Anterior cingulate cortex (tissue), 58 donors: Measurements from ENCODE around the gene BFSP1.
A peak's percentile ranks its signal among the peaks of the same experiment; 100 is the strongest.

Source experiments
- DNase-seq, 58 donors: peaks; one replicate each; lab custom pipeline; 2025; lab: John Stamatoyannopoulos, UW

The BFSP1 gene

DNA sequence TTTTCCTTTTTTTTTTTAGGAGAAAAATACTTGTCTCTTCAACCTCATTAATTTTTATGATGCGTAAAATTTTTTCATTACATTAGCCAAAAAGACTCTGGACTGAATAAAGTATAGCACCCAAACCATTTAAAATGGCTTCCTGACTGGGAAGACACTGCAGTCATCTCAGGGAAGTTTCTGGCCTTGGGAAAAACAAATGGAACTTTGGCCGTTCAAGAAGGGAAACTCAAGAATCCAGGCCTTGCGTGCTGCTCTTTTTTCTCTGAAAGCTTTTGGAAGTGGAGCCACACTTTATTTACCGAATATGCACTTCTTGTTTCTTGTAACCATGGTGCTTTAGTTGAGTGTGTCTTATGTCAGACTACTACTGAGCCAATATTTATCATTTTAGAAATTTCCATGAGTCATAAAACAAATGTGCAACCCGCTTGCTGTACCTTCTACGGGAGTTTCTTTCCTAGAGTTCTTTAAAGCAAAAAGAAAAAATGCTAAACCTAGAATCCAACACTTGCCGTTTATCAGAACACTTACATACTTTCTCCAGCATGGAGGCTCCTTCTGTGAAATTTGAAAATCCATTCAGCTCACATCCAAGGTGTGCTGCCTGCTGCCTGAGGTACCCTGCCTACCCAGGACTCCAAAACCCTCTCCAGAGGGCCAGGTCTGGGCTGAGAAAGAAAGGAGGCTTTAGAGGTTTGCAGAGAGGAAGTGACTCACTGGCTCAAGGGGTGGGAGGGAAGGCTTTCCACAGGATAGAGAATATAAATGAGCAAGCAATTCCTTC, 27.2 kb upstream of the BFSP1 start:
- DNase-seq = peak in 6 of 58 donors; percentile 1 to 31 (median 8)

DNA sequence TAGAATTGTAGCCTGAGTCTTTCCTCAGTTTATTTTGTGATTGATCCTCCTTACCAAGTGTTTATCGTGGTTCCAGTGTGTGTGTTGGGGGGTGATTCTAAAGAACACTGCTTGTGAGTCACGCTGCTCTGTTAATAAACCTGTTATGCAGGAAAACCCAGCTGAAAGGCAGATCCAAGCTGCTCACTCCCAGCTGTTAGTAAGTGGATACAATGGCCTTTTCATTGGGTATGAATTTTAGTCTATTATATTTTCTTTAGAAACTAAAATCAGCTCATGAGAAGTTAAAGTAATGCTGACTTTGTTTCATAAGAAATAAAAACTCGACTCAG, 26.5 kb upstream of the BFSP1 start:
- no peak for DNase-seq

DNA sequence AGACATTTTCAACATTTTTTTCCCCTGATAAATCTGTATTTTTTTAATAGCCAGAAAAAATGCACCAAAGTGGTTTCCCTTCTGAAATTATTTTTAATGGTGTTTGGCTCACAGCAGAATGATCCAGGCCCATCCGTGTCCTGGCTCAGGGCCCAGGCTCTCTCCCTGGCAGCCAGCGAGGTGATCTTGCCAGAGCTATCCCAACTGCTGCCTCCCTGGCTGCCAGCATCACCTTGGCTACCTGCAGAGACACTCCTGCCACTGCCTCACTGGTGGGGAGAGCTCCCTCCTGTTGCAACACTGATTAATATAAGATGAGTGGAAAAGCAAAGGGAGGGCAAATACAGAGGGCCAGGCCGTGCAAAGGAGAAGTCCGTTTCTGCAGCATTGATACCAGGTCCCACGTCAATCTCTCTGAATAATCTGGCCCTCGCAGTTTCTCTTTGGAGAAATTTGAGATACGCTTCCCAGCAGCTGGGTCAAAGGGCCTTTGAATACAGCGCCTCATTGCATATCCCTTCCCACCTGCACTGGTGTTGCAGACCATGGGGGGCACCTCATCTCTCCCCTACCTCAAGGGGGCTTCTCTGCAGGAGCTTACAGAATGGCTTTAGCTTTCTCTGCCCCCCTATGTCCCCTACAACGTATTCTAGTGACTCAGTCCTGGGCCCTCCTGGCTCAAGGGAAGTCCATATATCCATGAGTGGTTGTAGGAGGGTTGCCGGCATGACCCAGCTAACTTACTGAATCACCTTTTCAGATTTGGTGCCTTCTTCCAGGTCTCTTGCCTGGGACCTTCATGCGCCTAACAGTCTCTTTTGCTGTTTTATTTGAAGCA, 25.9 kb upstream of the BFSP1 start:
- peak in 18 of 58 donors; percentile 0 to 22 (median 10) for DNase-seq

DNA sequence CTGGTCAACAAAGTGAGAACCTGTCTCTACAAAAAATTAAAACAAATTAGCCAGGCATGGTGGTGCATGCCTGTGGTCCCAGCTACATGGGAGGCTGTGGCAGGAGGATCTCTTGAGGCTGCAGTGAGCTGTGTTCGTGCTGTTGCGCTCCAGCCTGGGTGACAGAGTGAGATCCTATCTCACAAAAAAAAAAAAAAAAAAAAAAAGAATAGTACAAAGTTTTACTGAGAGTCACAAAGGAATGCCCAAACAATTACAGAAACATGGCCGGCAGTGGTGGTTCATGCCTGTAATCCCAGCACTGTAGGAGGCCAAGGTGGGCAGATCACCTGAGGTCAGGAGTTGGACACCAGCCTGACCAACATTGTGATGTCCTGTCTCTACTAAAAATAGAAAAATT, 23.9 kb upstream of the BFSP1 start:
- DNase-seq = no peak

DNA sequence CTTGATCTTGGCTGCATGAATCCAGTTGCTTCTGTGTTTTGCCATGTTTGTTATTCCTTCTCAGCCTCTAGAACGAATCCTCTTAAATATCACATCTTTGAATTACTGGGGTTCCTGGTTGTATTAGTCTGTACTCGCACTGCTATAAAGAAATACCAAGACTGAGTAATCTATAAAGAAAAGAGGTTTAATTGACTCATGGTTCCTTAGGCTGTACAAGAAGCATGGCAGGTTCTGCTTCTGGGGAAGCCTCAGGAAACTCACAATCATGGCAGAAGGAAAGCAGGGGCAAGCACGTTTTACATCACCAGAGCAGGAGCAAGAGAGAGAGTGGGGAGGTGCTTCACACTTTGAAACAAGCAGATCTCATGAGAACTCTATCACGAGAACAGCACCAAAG, 18.0 kb upstream of the BFSP1 start:
- DNase-seq = no peak

DNA sequence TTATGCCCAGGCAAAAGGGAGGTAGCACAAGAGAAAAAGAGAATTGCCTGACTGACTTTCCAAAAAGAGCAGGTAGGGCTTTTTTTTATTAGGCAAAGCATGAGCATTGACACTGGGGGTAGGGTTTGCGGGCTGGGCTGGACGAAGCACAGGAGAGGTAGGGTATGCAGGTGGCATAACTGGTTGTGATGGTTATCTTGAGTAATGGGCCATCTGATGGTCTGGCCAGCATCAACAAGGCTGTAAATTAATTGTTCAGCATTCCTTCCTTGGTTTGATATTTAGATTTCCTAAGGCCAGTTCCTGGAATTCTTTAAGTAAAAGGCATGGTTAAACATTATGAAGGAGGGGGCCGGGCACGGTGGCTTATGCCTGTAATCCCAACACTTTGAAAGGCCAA, 13.9 kb upstream of the BFSP1 start:
- DNase-seq = no peak

DNA sequence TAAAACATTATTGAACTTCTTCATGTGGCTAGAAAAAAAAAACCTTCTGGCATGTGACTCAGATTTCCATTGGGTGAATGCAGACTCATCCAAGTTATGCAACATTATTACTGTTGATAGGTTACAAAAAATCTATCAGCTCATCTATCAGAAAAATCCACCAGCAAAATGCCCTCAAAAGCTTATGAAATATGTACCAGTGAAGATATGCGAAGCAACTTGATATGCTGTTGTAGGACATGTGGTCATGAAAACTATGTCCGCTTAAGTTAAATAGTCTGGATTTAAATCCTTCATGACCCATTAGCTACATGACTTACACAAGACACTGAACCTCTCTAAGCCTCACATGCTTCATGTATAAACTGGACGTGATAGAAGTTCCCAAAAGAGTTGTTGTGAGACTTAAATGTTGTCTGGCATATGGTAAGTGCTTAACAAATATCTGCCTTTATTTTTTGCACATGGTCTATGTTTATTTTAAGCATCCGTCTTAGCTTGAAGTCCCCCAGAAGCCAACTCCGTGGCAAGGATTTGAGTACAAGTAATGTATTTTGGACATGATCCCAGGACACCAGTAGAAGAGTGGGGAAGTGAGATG, 12.5 kb upstream of the BFSP1 start:
- DNase-seq = no peak

DNA sequence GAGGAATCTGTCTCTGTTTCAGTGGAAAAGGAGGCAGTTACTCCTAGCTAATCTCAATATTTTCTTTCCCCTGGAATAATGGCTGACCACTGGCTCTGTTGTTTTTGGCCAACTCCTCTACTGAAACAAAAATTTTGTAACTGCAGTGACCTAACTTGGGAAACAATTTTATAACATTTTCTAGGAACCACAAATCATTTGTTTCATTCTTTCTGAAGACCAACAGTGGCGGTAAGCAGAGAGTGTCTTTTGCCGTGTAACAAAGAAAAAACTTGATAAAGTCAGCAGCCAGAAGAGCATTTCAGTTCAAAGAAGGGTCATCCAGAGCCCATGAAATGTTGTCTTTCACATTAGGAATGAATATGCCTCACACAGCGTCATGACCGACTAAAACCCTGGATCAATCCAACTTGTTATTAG, 11.8 kb upstream of the BFSP1 start:
- no peak for DNase-seq

DNA sequence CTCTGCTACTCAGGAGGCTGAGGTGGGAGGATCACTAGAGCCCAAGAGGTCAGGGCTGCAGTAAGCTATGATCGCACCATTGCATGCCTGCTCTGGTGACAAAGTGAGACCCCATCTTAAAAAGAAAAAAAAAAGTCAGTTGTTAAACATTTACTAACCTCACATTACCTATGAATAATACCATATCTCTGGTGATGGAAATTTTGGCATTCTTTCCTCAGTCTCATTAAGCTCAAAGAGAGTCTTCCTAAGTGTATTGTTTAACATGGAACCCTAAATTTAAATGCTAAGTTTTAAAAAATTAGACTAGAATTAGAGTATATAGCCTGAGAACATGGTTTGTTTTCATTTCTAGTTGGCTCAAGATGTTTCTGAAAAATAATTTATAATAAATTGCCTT, 11.3 kb upstream of the BFSP1 start:
- no peak for DNase-seq

DNA sequence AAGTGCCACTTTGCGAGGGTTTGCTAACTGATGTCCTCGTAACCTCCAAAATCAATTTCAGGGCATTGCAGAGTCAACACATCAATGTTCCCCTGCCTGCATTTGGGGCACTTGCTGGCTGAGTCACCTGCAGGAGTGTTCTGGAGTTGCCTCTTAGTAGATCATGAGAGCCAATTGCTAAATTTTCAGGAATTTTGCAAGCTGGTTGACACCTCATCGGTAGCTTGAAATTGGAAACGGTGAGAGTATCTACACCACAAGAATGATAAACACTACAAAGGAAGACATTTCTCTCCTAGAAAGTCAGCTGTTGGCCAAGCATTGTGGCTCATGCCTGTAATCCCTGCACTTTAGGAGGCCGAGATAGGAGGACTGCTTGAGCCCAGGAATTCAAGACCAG, 10.8 kb upstream of the BFSP1 start:
- DNase-seq = no peak

DNA sequence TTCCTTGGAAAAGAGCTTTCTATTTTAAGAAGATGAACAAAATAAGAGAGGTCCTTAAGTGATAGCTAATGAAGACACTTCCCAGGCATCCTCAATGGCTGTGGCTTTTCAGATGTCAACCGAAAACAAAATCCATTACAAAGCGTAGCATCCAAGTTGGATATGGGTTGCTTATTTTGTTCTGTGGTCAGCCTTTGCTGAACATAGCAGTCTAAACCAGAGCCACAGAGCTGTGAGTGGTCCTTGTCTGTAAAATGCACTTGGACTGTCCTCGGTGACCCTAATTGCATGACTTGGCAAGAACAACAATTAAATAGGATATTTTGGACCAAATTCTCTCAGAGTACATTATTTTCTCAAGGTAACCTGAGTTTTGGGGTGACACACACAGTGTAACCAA, 10.4 kb upstream of the BFSP1 start:
- DNase-seq = no peak

DNA sequence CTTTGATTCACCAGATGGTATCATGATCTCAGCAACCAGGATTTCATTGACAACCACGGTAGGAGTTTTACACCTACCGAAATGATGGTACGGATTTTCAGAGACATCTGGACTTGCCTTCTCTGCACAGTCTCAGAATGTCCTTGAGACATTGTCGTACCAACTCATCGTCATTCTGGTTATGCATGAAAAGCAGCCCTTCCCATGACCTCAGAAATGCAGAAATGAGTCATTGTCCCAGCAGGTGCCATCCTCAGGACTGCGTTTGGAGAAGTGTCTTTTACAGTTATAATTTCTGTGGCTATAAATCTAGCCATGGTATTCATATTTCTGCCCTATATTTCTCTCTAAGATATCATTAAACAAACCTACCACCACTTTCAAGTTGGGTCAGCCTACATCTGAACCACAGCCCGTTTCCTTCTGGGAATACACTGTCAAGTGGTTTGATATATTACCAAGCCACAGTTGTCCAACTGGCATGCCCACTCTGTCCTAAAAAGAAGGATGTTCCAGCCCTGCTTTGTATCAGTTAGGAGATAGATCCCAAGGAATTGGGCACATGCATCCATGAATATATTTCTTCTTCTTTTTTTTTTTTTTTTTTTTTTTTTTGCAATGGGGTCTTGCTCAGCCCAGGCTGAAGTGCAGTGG, 7.5 kb upstream of the BFSP1 start:
- DNase-seq = no peak

DNA sequence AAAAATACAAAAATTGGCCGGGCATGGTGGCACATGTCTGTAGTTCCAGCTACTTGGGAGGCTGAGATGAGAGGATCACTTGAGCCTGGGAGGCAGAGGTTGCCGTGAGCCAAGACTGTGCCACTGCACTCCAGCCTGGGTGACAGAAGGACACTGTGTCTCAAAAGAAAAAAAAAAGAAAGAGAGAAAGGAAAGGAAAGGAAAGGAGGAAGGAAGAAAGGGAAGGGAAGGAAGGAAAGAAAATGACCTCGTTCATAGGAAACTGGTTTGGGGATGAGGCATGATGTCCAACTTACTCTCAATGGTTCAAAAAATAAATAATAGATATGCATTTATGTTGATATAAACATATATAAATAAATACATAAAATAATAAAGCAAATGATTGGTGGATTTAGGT, 6.8 kb upstream of the BFSP1 start:
- DNase-seq = no peak

DNA sequence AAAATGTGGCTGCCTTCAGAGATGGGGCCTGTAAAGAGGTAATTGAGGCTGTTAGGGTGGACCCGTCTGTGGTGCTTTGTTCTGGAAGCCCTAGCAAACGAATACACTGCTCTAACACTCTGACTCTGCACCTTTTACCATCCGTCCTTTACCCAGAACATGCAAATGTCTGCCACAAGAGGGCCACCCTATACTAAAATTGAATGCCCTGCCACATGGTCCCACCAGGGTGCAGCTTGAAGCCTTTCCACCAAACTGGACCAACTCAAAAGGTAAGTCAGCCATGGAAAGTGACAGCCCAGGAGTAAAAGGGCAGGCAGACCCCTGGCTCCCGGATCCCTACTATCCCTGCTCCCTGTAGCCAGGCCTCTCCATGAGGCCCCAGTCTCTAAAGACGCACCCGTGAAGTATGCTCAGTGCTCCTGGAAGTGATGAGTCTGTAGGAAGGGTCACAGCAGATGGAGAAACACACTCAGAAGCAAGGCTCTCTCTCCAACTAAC, 5.8 kb upstream of the BFSP1 start:
- DNase-seq = peak in 48 of 58 donors; percentile 6 to 69 (median 38)

DNA sequence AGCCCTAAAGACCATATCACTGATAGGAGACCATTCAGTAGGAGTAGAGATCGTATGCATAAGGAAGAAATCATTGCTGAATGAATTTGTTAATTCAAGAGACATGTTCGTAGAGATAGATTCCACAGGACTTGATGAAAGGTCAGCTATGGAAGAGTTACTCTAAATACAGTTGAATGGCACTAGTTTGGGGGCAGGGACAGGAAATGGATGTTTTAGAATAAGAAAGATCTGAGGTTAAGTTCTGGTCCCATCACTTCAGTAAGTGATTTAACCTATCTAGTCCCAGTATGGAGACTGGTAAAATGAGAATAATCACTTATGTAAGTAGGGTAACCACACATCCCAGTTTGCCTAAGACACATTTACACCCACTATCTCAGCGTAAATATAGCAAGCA, 2.9 kb upstream of the BFSP1 start:
- DNase-seq = no peak

DNA sequence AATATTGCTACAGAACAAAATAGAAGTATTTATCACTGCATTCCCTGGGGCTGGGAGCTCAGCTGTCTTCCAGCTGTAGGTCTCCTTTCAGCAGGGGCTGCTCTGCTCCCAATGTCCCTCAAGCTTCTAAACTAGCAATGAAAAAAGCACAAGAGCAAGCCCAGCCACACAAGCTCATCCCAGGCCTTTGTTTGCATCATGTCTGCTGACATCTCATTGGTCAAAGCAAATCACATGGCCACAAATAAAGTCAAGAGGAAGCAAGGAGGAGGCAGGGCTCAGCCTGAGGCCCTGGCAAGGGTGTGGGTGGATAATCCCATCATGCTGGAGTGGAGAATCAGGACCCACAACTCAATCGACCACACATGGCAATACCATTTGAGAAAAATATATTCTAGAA, 2.2 kb upstream of the BFSP1 start:
- DNase-seq = peak in 8 of 58 donors; percentile 3 to 45 (median 12)

DNA sequence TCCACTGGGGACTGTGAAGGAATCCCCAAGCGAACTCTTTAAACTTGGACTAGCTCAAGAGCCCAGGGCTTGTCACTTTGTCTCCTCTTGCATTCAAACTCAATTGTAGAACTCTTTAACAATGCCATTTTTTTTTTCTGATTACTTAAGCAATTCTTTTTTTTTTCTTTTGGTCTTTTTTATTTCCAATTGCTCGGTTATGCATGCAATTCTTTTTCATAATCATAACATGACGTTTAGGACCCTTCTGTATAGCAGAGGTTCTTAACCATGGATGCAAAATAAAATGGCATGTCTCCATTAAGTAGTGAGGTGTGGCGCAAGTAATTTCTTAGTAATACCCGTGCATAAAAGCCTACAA, 466 bp upstream of the BFSP1 start:
- DNase-seq = no peak

DNA sequence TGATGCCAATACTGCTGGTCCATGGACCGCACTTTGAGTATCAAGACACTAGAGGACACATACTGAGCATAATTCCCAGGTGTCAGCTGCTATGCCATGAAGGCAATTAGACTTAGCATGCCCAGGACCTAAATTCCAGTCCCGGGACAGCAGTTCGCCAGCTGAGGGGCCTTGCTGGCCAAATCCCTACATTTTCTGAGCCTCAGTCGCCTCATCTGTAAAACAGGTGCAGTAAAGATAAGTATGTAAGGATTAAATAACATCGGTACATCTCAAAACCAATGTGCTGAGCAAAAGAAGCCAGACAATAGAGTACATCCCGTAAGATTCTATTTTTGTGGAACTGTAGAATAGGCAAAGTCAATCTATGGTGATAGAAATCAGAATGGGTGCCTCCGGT, 1.0 kb downstream of the BFSP1 start:
- DNase-seq = no peak

DNA sequence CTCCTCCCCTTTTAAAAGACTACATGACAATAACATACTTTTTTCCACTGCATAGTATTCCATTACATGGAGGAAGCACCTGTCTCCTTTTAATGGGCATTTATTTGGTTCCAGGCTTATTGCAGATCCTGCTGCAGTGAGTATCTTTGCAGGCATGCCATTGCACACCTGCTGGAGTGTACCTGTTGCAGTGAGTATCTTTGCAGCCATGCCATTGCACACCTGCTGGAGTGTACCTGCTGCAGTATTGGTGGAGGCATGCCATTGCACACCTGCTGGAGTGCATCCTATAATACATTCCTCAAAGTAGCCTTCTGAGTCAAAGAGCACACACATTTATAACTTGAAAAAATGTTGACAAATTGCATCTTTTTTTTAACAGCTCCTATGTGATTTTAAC, 1.6 kb downstream of the BFSP1 start:
- DNase-seq = no peak

DNA sequence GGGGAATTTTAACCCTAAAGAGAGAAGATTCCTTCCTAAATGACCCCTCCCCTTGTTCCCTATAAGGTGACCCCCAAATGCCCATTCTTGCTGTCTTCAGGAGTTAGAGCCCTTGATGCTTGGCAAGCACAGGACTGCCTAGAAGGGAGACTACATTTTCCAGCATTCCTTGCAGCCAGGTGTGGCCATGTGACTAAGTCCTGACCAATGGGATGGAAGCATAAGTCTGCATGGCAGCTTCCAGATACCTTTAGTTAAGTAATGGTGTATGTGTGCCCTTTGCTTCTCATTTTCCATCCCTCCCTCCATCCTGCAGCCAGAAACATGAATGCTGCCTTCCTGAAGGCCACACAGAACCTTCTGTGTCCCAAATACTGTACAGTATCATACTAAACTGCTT, 5.5 kb downstream of the BFSP1 start:
- peak in 9 of 58 donors; percentile 3 to 33 (median 17) for DNase-seq

DNA sequence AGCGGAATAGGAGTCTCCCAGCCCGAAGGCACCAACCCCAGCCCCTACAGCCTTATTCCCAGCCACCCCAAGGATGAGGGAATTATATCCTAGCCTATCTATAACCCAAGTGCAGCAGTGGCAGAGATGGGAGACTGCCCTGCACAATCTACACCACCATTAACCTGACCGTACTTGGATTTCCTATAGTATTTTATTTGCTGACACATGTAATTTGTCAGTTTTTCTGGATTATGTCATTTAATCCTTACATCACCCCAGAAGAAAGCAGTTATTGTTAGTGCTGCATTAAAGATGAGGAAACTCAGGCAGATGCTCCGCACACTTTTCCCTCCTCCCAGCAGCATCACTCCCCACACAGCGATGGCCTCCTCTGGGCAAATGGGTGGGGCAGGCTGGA, 6.0 kb downstream of the BFSP1 start:
- no peak for DNase-seq
